GM12891 (cell line): ENCODE data around the gene FKBP5.

Experiments used
- PAX5 ChIP-seq: IDR thresholded peaks from 2 replicates; pipeline ENCODE4 v1.6.1; 2011; ENCODE audit warnings: low read length, moderate library complexity, mild to moderate bottlenecking; ENCODE audit not compliant: insufficient read depth, severe bottlenecking
- POLR2A ChIP-seq: IDR thresholded peaks from 2 replicates; pipeline ENCODE4 v1.6.1; 2011; ENCODE audit warnings: low read depth, low read length, control low read depth
- POLR2AphosphoS5 ChIP-seq: IDR thresholded peaks from 2 replicates; pipeline ENCODE4 v1.6.1; 2011; ENCODE audit warnings: low read depth, low read length, control low read depth
- POU2F2 ChIP-seq: IDR thresholded peaks from 2 replicates; pipeline ENCODE4 v1.6.1; 2011; ENCODE audit warnings: low read depth, mild to moderate bottlenecking, control low read depth, low read length, moderate library complexity
- SPI1 ChIP-seq: IDR thresholded peaks from 2 replicates; pipeline ENCODE4 v1.6.1; 2011; ENCODE audit warnings: low read depth, low read length, control low read depth
- TAF1 ChIP-seq: IDR thresholded peaks from 2 replicates; pipeline ENCODE4 v1.6.1; 2011; ENCODE audit warnings: low read depth, low read length, control low read depth

DNA sequence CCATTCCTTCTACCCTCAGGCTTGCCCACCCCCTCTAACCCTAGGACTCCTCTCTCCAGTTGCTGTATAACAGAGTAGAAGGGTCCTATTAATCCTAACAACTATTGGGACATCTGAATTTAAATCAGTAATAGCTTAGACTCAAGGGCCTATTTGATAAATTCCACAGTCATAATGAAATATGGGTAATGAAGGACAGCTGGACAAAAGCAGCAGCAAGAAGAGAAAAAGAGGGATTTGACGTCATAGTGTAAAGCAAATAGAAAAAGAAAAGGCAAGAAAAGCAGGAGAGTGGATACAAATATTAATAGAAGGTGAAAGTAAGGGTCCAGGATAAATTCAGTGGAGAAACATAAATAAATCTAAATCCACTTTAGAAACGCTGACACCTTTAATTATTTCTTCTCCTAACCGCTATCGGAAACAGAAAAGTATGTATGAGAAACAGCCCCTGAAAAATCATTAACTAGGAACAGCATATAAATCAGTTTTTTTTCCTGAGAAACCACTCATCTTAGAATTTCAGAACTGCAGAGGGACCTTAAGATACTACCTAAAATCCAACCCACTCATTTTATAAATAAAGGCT lies 12.8 kb downstream of the FKBP5 start:
- no peak for TF ChIP-seq POLR2AphosphoS5
- TF ChIP-seq POLR2A = no peak
- TF ChIP-seq TAF1 = no peak
- TF ChIP-seq SPI1 = no peak
- TF ChIP-seq POU2F2 = no peak
- no peak for TF ChIP-seq PAX5
